ENCODE data around the gene RPS5. TPM values are rescaled to one million over a fixed set of nuclear protein-coding genes. Genes with fewer than 3 reads are reported as not detected.
A peak's percentile ranks its signal among the peaks of the same experiment; 100 is the strongest.

The RPS5 gene
- total RNA-seq, 1 donor from 2014 or later = 4,823 TPM

GRCh38 chr19:58393725-58394033 is 6.6 kb downstream of the RPS5 start:
- Histone ChIP-seq H3K36me3 (ENCODE audit: control insufficient read depth, insufficient read depth, low read length) (peaks cover 20% of the 10 kb centered on the region), H3K27me3 (ENCODE audit: control insufficient read depth, insufficient read depth, low read length) (no peaks in the 10 kb centered on the region)
- no peak for FAIRE-seq

GRCh38 chr19:58394821-58395219 is 7.8 kb downstream of the RPS5 start:
- FAIRE-seq = no peak
- DNase-seq (ENCODE audit: low read depth) = peak; percentile 36

More at GRCh38 chr19:58393725-58394033, 6.6 kb downstream of the RPS5 start:
- no peak for DNase-seq (ENCODE audit: low read depth)
- no peak overlapping the region for H3K4me3 ChIP-seq (ENCODE audit: low read depth, low read length)
- no peak for TF ChIP-seq CTCF (IDR thresholded peaks at IDR 0.05; ENCODE audit: insufficient read depth, low read length, severe bottlenecking)

GRCh38 chr19:58395220-58395978 is 8.3 kb downstream of the RPS5 start, which contains the start of gene RNF225:
RNF225 (plus strand) TSS chr19:58395656; CDS start chr19:58396090, 434 bp downstream.
- Histone ChIP-seq H3K27me3 (ENCODE audit: control insufficient read depth, insufficient read depth, low read length) (no peaks in the 10 kb centered on the region), H3K36me3 (ENCODE audit: control insufficient read depth, insufficient read depth, low read length) (peaks cover 18% of the 10 kb centered on the region), H3K4me3 (ENCODE audit: low read depth, low read length) (peak within 1 kb of the TSS; percentile 45)
- FAIRE-seq (no peak), DNase-seq (ENCODE audit: low read depth) (peak; percentile 79)
- no peak for TF ChIP-seq CTCF (IDR thresholded peaks at IDR 0.05; ENCODE audit: insufficient read depth, low read length, severe bottlenecking)

More at GRCh38 chr19:58394821-58395219, 7.8 kb downstream of the RPS5 start:
- Histone ChIP-seq H3K36me3 (ENCODE audit: control insufficient read depth, insufficient read depth, low read length) (peaks cover 18% of the 10 kb centered on the region), H3K27me3 (ENCODE audit: control insufficient read depth, insufficient read depth, low read length) (no peaks in the 10 kb centered on the region), H3K4me3 (ENCODE audit: low read depth, low read length) (no peak overlapping the region)
- no peak for TF ChIP-seq CTCF (IDR thresholded peaks at IDR 0.05; ENCODE audit: insufficient read depth, low read length, severe bottlenecking)

- DNase-seq (ENCODE audit: low read depth) (no peak), FAIRE-seq (no peak)
- no peak for TF ChIP-seq CTCF (IDR thresholded peaks at IDR 0.05; ENCODE audit: insufficient read depth, low read length, severe bottlenecking)
- Histone ChIP-seq H3K27me3 (ENCODE audit: control insufficient read depth, insufficient read depth, low read length) (no peaks in the 10 kb centered on the region), H3K4me3 (ENCODE audit: low read depth, low read length) (peak overlapping the region; percentile 45), H3K36me3 (ENCODE audit: control insufficient read depth, insufficient read depth, low read length) (peaks cover 13% of the 10 kb centered on the region)
Observed at GRCh38 chr19:58395979-58396627, 9.0 kb downstream of the RPS5 start.

- no peak for TF ChIP-seq CTCF (IDR thresholded peaks at IDR 0.05; ENCODE audit: insufficient read depth, low read length, severe bottlenecking)
- FAIRE-seq (no peak), DNase-seq (ENCODE audit: low read depth) (no peak)
- Histone ChIP-seq H3K4me3 (ENCODE audit: low read depth, low read length) (peak overlapping the region; percentile 45), H3K36me3 (ENCODE audit: control insufficient read depth, insufficient read depth, low read length) (peaks cover 11% of the 10 kb centered on the region), H3K27me3 (ENCODE audit: control insufficient read depth, insufficient read depth, low read length) (no peaks in the 10 kb centered on the region)
Observed at GRCh38 chr19:58396691-58397532, 9.8 kb downstream of the RPS5 start.

All from bronchial epithelial cell (primary cell).